ENCODE data around the gene AP2A1. TPM values are rescaled to one million over a fixed set of nuclear protein-coding genes. Genes with fewer than 3 reads are reported as not detected.
A peak's percentile ranks its signal among the peaks of the same experiment; 100 is the strongest.

Gene AP2A1
- total and polyA plus RNA-seq, 9 of the 15 experiments (the other 6 are each of a cell fraction or from before 2014, with no cell fraction given), result 0.55 to 150 (median 31.9) TPM

GRCh38 chr19:49847731-49848696, 81.2 kb downstream of the AP2A1 start (continued):
- TF ChIP-seq GABPA (tag; conservative IDR thresholded peaks at IDR 0.05; ENCODE audit: low read depth) (no peak), MYBL2 (IDR thresholded peaks at IDR 0.05; ENCODE audit: low read depth) (no peak), MYBL2 (CRISPR knock-in tag; IDR thresholded peaks at IDR 0.05; ENCODE audit: borderline replicate concordance) (no peak), RNF2 (IDR thresholded peaks at IDR 0.05) (0 out of 2 replicates have a peak, but pooled peaks have one; percentile 16), ZNF511 (CRISPR knock-in tag; IDR thresholded peaks at IDR 0.05) (0 out of 2 replicates have a peak, but pooled peaks have one; percentile 4), L3MBTL2 (IDR thresholded peaks at IDR 0.05) (peak; percentile 97), ZNF644 (tag; IDR thresholded peaks at IDR 0.05; ENCODE audit: low read depth) (0 out of 2 replicates have a peak, but pooled peaks have one; percentile 47), GABPB1 (CRISPR knock-in tag; IDR thresholded peaks at IDR 0.05) (peak; percentile 55; the same call in 1 of the 2 replicates), NR2C2 (CRISPR knock-in tag; IDR thresholded peaks at IDR 0.05) (no peak), NR2C2 (tag; IDR thresholded peaks at IDR 0.05) (0 out of 2 replicates have a peak, but pooled peaks have one; percentile 6), JUN (IDR thresholded peaks at IDR 0.05; ENCODE audit: borderline replicate concordance, low read depth, low read length) (0 out of 2 replicates have a peak, but pooled peaks have one; percentile 70), JUN (CRISPR knock-in tag; IDR thresholded peaks at IDR 0.05; ENCODE audit: borderline replicate concordance) (no peak), HMGN3 (IDR thresholded peaks at IDR 0.05; ENCODE audit: borderline replicate concordance, extremely low read depth, insufficient read length, low read depth, low read length) (no peak), CSDE1 (IDR thresholded peaks at IDR 0.05) (no peak), LEF1 (IDR thresholded peaks at IDR 0.05) (peak; percentile 48; the same call in 1 of the 2 replicates), KDM1A (IDR thresholded peaks at IDR 0.05) (peak in 1 of 2 experiments; percentile 36; a peak in 1 of 4 replicates), ZNF592 (IDR thresholded peaks at IDR 0.05) (peak; percentile 86), CTBP1 (IDR thresholded peaks at IDR 0.05; ENCODE audit: borderline replicate concordance) (peak; percentile 42; the same call in 1 of the 2 replicates), NR4A1 (CRISPR knock-in tag; IDR thresholded peaks at IDR 0.05) (no peak), NR4A1 (tag; IDR thresholded peaks at IDR 0.05) (0 out of 2 replicates have a peak, but pooled peaks have one; percentile 80)
